ENCODE data around the gene EFCAB10. TPM values are rescaled to one million over a fixed set of nuclear protein-coding genes. Genes with fewer than 3 reads are reported as not detected.
"Not testable (repeated sequence)": the region's sequence is repeated elsewhere in the genome, so short reads cannot be mapped to it uniquely, and the experiment has no call there.

The EFCAB10 gene
- total RNA-seq, 4 donors from 2014 or later: not detected

DNA sequence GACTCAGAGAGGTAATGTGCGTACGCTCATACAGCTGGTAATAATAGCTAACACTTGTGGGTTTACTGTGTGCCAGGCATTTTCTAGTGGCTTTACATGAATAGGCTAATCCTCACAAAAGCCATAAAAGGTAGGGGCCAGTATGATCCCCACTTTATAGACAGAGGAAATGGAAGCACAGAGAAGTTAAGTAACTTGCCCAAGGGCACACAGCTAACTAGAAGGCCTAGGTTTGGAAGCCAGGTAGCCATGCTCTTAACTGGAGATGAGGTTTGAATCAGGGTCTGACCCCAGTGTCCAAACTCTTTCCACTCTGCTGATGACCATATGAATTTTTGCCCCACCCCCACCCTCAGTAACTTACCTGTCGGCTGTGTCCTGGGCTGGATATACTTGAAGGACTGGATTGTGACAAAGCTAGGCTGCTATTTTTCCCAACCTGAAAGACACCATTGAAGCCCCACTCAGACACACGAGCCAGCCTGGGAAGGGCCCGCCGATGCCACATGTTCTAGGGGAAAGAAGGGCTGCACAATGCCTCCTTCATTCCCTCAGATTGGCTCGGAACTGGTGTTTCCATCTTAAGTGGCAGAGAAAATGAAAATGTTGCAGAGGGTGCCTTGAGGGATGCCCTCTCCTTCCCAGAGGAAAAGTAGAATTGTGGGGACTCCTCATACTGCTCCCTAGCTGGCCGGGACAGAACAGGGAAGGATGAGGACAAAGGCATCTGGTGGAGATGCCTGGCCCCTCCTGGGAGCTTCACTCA is 29.1 kb upstream of the EFCAB10 start:
- no peak for DNase-seq
- Histone ChIP-seq H3K27me3 (no peaks in the 10 kb centered on the region), H3K4me3 (no peak overlapping the region), H3K36me3 (peaks cover 0 to 48% (median 8%) of the 10 kb centered on the region in 3 donors), H3K9me3 (no peaks in the 10 kb centered on the region), H3K4me1 (no peaks in the 10 kb centered on the region), H3K27ac (no peak overlapping the region)
- intact Hi-C loops (cut with DNase I): no loop called here
- TF ChIP-seq, protein P1, sequence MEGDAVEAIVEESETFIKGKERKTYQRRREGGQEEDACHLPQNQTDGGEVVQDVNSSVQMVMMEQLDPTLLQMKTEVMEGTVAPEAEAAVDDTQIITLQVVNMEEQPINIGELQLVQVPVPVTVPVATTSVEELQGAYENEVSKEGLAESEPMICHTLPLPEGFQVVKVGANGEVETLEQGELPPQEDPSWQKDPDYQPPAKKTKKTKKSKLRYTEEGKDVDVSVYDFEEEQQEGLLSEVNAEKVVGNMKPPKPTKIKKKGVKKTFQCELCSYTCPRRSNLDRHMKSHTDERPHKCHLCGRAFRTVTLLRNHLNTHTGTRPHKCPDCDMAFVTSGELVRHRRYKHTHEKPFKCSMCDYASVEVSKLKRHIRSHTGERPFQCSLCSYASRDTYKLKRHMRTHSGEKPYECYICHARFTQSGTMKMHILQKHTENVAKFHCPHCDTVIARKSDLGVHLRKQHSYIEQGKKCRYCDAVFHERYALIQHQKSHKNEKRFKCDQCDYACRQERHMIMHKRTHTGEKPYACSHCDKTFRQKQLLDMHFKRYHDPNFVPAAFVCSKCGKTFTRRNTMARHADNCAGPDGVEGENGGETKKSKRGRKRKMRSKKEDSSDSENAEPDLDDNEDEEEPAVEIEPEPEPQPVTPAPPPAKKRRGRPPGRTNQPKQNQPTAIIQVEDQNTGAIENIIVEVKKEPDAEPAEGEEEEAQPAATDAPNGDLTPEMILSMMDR (IDR thresholded peaks at IDR 0.05): no peak
- no peak for TF ChIP-seq POLR2A (IDR thresholded peaks at IDR 0.05)
- WGBS, 2 donors: 85 to 88% methylated on average over 5 to 8 of the region's 8 CpGs

DNA sequence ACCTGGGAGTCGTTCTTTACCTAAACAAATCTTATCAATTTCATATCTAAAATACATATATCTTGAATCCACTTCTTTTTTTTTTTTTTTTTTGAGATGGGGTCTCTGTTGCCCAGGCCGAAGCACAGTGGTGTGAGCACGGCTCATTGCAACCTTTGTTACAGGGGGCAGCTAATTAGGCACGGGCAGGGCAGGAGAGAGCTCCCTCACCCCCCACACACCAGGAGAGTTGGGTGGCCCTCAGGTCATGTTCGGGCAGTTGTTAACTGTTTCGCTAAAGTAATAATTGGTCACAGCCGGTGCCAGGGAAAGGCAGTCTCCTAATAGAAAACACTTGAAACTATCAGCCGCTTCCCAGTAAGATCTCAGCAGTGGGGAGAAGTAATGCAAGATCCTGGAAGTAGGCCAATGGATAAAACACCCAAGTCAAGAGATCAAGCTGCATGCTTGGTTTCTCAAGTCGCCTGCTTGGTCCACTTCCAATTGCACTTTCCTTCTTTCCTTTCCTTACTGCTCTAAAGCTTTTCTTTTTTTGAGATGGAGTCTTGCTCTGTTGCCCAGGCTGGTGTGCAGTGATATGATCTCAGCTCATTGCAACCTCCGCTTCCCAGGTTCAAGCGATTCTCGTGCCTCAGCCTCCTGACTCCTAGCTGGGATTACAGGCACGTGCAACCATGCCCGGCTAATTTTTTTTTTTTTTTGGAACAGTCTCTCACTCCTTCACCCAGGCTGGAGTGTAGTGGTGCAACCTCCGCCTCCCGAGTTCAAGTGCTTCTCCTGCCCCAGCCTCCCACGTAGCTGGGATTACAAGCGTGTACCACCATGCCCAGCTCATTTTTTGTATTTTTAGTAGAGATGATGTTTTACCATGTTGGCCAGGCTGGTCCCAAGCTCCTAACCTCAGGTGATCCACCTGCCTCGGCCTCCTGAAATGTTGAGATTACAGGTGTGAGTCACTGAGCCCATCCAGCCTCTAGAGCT is 21.3 kb upstream of the EFCAB10 start:
- Histone ChIP-seq H3K4me3 (no peak overlapping the region), H3K27me3 (peaks cover 0 to 7% (median 0%) of the 10 kb centered on the region in 4 donors), H3K27ac (no peak overlapping the region), H3K9me3 (no peaks in the 10 kb centered on the region), H3K4me1 (no peaks in the 10 kb centered on the region), H3K36me3 (peaks cover 0 to 13% (median 0%) of the 10 kb centered on the region in 3 donors)
- no peak for TF ChIP-seq POLR2A (IDR thresholded peaks at IDR 0.05)
- TF ChIP-seq, protein P1 (IDR thresholded peaks at IDR 0.05): no peak
- no peak for DNase-seq
- intact Hi-C loops (cut with DNase I): no loop called here
- WGBS, 2 donors: 77 to 85% methylated on average over 18 to 19 of the region's 19 CpGs

DNA sequence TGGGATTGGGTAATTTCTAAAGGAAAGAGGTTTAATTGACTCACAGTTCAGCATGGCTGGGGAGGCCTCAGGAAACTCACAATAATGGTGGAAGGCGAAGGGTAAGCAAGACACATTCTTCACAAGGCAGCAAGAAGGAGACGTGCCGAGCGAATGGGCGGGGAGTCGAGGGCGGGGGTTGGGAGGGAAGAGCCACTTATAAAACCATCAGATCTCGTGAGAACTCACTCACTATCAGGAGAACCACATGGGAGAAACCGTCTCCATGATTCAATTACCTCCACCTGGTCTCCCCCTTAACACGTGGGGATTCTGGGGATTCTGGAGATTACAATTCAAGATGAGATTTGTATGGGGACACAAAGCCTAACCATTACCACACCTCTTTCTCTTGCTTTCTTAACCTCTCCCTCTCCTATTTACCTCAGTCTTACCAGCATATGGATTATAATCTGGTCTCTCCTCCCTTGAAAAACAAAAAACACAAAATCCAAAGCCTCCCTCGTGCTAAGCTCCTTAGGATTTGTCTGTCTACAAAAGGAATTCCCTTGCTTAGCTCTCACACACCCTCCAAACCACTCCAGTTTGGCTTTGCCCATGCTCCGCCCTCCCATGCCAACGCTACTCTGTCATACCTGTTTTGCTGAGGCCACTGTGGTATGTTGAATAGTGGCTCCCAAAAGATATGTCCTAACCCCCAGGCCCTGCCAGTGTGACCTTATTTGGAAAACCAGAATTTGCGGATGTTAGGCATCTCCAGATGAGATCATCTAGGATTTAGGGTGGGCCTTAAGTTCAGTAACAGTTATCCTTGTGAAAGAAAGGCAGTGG is 19.6 kb upstream of the EFCAB10 start:
- no peak for DNase-seq
- Histone ChIP-seq H3K9me3 (no peaks in the 10 kb centered on the region), H3K27ac (no peak overlapping the region), H3K27me3 (peaks cover 0 to 7% (median 0%) of the 10 kb centered on the region in 4 donors), H3K4me3 (no peak overlapping the region), H3K4me1 (no peaks in the 10 kb centered on the region), H3K36me3 (no peaks in the 10 kb centered on the region)
- TF ChIP-seq, protein P1 (IDR thresholded peaks at IDR 0.05): no peak
- TF ChIP-seq POLR2A (IDR thresholded peaks at IDR 0.05): no peak
- 63 to 67% methylated on average over 14 of the region's 14 CpGs for WGBS, 2 donors
- intact Hi-C loops (cut with DNase I): no loop called here

DNA sequence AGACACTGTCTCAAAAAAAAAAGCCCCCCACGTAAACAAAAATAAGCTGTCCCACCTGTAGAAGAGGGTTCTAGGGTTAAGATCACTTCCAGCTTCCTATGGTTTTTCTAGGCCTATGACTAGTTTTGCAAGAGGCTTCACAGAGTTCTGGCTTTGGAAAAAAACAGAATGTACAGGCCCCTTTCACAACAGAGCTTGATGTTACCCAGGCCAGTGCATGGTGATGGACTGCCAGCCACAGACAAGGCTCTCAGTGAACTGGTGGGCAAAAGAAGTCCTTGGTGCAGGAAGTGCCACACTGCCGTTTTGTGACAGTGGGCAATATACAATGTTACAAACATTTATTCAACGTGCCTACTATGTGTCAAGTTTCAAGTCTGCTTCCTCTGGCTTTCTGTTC is 18.3 kb upstream of the EFCAB10 start:
- Histone ChIP-seq H3K9me3 (no peaks in the 10 kb centered on the region), H3K4me3 (no peak overlapping the region), H3K27ac (no peak overlapping the region), H3K36me3 (no peaks in the 10 kb centered on the region), H3K4me1 (no peaks in the 10 kb centered on the region), H3K27me3 (peaks cover 0 to 7% (median 0%) of the 10 kb centered on the region in 4 donors)
- intact Hi-C loops (cut with DNase I): no loop called here
- TF ChIP-seq, protein P1 (IDR thresholded peaks at IDR 0.05): no peak
- no peak for TF ChIP-seq POLR2A (IDR thresholded peaks at IDR 0.05)
- DNase-seq: no peak
- WGBS, 2 donors: 68 to 74% methylated on average over 3 of the region's 3 CpGs

DNA sequence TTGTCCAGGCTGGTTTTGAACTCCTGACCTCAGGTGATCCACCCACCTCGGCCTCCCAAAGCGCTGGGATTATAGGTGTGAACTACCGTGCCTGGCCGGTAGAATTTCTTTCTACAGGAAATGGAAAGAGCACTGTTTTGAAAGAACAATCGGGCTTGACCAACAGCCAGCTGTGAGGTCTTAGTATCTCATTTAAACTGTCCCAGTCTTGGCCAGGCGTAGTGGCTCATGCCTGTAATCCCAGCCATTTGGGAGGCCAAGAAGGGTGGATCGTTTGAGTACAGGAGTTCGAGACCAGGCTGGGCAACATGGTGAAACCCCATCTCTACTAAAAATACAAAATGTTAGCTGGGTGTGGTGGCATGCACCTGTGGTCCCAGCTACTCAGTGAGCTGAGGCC is 17.8 kb upstream of the EFCAB10 start:
- H3K27ac ChIP-seq; DNase-seq; H3K4me3 ChIP-seq; H3K9me3 ChIP-seq; H3K27me3 ChIP-seq; H3K36me3 ChIP-seq; H3K4me1 ChIP-seq; intact Hi-C loops (cut with DNase I): not testable (repeated sequence)
- 71 to 79% methylated on average over 6 of the region's 8 CpGs for WGBS, 2 donors

Measured in esophagus squamous epithelium (tissue), 5 donors.